ENCODE results near the gene PPP3CA.
"Not testable (repeated sequence)": the region's sequence is repeated elsewhere in the genome, so short reads cannot be mapped to it uniquely, and the experiment has no call there.

Gene PPP3CA

DNA sequence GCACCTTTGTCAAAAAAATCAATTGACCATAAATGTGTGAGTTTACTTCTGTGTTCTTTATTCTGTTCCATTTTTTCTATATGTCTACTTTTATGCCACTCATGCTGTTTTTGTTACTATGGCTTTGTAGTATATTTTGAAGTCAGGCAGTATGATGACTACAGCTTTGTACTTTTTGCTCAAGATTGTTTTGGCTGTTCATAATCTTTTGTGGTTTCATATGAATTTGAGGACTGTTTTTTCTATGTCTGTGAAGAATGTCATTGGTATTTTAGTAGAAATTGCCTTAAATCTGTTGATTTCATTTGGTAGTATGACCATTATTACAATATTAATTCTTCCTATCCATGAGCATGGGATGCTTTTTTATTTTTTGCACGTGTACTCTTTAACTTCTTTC, 346.8 kb downstream of the PPP3CA start:
- Histone ChIP-seq H3K9me3 (ENCODE audit: low read length) (no peaks in the 10 kb centered on the region), H3K9me2 (ENCODE audit: low read depth, low read length) (no peaks in the 10 kb centered on the region), H3K79me2 (ENCODE audit: insufficient read depth, low read length) (no peaks in the 10 kb centered on the region), H3K27ac (ENCODE audit: low read depth, low read length, poor library complexity, severe bottlenecking) (no peak overlapping the region), H3K9ac (ENCODE audit: low read length) (no peak overlapping the region), H3K36me3 (ENCODE audit: insufficient read depth, low read length) (no peaks in the 10 kb centered on the region), H3K4me2 (ENCODE audit: low read length) (no peak overlapping the region), H3K4me3 (ENCODE audit: low read depth, low read length, poor library complexity, severe bottlenecking) (no peak overlapping the region), H3F3A (ENCODE audit: insufficient read depth, low read length) (no peaks in the 10 kb centered on the region), H3K4me1 (ENCODE audit: insufficient read depth, low read length, severe bottlenecking) (no peaks in the 10 kb centered on the region), H3K27me3 (ENCODE audit: insufficient read depth, low read length) (no peaks in the 10 kb centered on the region), H2AFZ (ENCODE audit: low read length) (no peak overlapping the region), H4K20me1 (ENCODE audit: insufficient read depth, low read length) (no peaks in the 10 kb centered on the region)
- TF ChIP-seq, protein P1, sequence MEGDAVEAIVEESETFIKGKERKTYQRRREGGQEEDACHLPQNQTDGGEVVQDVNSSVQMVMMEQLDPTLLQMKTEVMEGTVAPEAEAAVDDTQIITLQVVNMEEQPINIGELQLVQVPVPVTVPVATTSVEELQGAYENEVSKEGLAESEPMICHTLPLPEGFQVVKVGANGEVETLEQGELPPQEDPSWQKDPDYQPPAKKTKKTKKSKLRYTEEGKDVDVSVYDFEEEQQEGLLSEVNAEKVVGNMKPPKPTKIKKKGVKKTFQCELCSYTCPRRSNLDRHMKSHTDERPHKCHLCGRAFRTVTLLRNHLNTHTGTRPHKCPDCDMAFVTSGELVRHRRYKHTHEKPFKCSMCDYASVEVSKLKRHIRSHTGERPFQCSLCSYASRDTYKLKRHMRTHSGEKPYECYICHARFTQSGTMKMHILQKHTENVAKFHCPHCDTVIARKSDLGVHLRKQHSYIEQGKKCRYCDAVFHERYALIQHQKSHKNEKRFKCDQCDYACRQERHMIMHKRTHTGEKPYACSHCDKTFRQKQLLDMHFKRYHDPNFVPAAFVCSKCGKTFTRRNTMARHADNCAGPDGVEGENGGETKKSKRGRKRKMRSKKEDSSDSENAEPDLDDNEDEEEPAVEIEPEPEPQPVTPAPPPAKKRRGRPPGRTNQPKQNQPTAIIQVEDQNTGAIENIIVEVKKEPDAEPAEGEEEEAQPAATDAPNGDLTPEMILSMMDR (IDR thresholded peaks at IDR 0.05; ENCODE audit: low read length) = no peak
- TF ChIP-seq EZH2 (IDR thresholded peaks at IDR 0.05; ENCODE audit: borderline replicate concordance, low read length) = no peak

DNA sequence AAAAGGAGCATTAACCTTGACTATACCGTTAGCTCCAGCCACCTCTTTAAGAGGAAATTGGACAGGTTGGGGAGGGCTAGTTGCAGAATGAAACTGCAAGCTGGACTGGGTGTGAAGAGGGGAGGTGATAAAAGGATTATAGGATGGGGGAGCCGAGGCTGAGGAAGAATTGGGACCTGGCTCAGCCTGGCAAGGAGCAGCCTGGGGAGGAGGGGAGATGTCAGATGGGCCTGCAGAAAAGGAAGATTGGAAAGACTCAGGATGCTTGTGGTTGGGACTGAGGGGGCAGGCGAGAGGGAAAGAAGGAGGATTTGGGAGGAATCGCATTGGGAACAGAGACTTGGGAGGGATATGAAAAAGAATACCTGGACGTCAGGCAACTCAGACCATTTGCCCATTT, 351.7 kb downstream of the PPP3CA start:
- Histone ChIP-seq H3K9ac (ENCODE audit: low read length) (no peak overlapping the region), H3K4me1 (ENCODE audit: insufficient read depth, low read length, severe bottlenecking) (no peaks in the 10 kb centered on the region), H3K27me3 (ENCODE audit: insufficient read depth, low read length) (no peaks in the 10 kb centered on the region), H3K79me2 (ENCODE audit: insufficient read depth, low read length) (no peaks in the 10 kb centered on the region), H3K9me3 (ENCODE audit: low read length) (no peaks in the 10 kb centered on the region), H3K4me3 (ENCODE audit: low read depth, low read length, poor library complexity, severe bottlenecking) (no peak overlapping the region), H4K20me1 (ENCODE audit: insufficient read depth, low read length) (no peaks in the 10 kb centered on the region), H3K4me2 (ENCODE audit: low read length) (no peak overlapping the region), H3K9me2 (ENCODE audit: low read depth, low read length) (no peaks in the 10 kb centered on the region), H2AFZ (ENCODE audit: low read length) (no peak overlapping the region), H3K27ac (ENCODE audit: low read depth, low read length, poor library complexity, severe bottlenecking) (no peak overlapping the region), H3F3A (ENCODE audit: insufficient read depth, low read length) (no peaks in the 10 kb centered on the region), H3K36me3 (ENCODE audit: insufficient read depth, low read length) (no peaks in the 10 kb centered on the region)
- TF ChIP-seq, protein P1 (IDR thresholded peaks at IDR 0.05; ENCODE audit: low read length) = no peak
- TF ChIP-seq EZH2 (IDR thresholded peaks at IDR 0.05; ENCODE audit: borderline replicate concordance, low read length) = no peak

DNA sequence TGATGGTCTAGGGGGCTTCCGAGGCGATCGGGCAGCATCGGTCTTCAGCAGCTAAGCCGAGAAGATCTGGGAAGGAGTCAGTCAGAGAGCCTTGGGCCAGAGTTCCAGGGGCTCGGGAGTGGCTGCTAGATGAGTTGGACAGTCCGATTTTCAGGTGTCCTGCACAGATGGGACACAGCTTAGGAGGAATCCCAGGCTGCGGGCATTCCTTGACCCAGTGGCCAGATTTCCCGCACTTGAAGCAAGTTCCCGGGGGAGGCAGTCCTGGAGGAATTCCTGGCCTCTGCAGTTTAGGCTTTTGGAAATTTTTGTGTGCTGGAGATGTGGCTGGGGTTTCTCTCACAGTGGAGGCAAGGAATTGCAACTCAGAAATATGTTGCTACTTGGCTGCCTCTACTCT, 352.3 kb downstream of the PPP3CA start:
- not testable (repeated sequence) for H3K4me3 ChIP-seq (ENCODE audit: low read depth, low read length, poor library complexity, severe bottlenecking); H3K4me2 ChIP-seq (ENCODE audit: low read length); H3K27me3 ChIP-seq (ENCODE audit: insufficient read depth, low read length); H3K9me3 ChIP-seq (ENCODE audit: low read length); H3K9me2 ChIP-seq (ENCODE audit: low read depth, low read length); H3K4me1 ChIP-seq (ENCODE audit: insufficient read depth, low read length, severe bottlenecking); H3K36me3 ChIP-seq (ENCODE audit: insufficient read depth, low read length); H3F3A ChIP-seq (ENCODE audit: insufficient read depth, low read length); H4K20me1 ChIP-seq (ENCODE audit: insufficient read depth, low read length); H2AFZ ChIP-seq (ENCODE audit: low read length); H3K79me2 ChIP-seq (ENCODE audit: insufficient read depth, low read length); H3K27ac ChIP-seq (ENCODE audit: low read depth, low read length, poor library complexity, severe bottlenecking); H3K9ac ChIP-seq (ENCODE audit: low read length)

DNA sequence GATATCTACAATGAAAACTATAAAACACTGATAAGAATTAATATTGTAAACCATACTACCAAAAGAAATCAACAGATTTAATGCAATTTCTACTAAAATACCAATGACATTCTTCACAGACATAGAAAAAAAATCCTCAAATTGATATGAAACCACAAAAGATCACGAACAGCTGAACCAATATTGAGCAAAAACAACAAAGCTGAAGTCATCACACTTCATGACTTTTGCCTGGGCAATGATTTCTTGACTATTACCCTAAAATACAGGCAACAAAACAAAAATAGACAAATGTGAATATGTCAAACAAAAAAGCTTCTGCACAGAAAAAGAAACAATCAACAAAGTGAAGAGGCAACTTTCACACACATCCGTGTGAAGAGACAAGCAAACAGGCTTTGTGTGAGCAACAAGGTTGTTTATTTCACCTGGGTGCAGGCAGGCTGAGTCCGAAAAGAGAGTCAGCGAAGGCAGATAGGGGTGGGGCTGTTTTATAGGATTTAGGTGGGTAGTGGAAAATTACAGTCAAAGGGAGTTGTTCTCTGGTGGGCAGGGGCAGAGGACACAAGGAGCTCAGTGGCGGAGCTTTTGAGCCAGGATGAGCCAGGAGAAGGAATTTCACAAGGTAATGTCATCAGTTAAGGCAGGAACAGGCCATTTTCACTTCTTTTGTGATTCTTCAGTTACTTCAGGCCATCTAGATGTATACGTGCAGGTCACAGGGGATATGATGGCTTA, 355.8 kb downstream of the PPP3CA start:
- not testable (repeated sequence) for H3K27ac ChIP-seq (ENCODE audit: low read depth, low read length, poor library complexity, severe bottlenecking); H3K27me3 ChIP-seq (ENCODE audit: insufficient read depth, low read length); H3K4me3 ChIP-seq (ENCODE audit: low read depth, low read length, poor library complexity, severe bottlenecking); H3K9me3 ChIP-seq (ENCODE audit: low read length); H3K4me1 ChIP-seq (ENCODE audit: insufficient read depth, low read length, severe bottlenecking); H3K79me2 ChIP-seq (ENCODE audit: insufficient read depth, low read length); H3K9ac ChIP-seq (ENCODE audit: low read length); H3F3A ChIP-seq (ENCODE audit: insufficient read depth, low read length); H3K36me3 ChIP-seq (ENCODE audit: insufficient read depth, low read length); H2AFZ ChIP-seq (ENCODE audit: low read length); H3K9me2 ChIP-seq (ENCODE audit: low read depth, low read length); H4K20me1 ChIP-seq (ENCODE audit: insufficient read depth, low read length); H3K4me2 ChIP-seq (ENCODE audit: low read length)
